HepG2 (cell line): ENCODE results near the gene PATE4. TPM values are rescaled to one million over a fixed set of nuclear protein-coding genes. Genes with fewer than 3 reads are reported as not detected.

Experiments
- AHR ChIP-seq: IDR thresholded peaks from 2 replicates; pipeline ENCODE4 v1.6.1; 2018; ENCODE audit warnings: missing genetic modification reagents, missing compliant biosample characterization
- ARID2 ChIP-seq: sonication (generic); formaldehyde crosslinking; IDR thresholded peaks from 2 replicates; pipeline ENCODE4 v1.8.1; 2022; ENCODE audit warnings: mild to moderate bottlenecking, missing genetic modification reagents, borderline replicate concordance
- GATAD1 ChIP-seq: IDR thresholded peaks from 2 replicates; pipeline ENCODE4 v1.6.1; 2016; ENCODE audit warnings: missing genetic modification reagents, missing compliant biosample characterization
- GATAD2A ChIP-seq: IDR thresholded peaks from 2 replicates; pipeline ENCODE4 v1.6.1; 2016
- HNRNPUL1 ChIP-seq: fragments of 200-400 bp; formaldehyde crosslinking; IDR thresholded peaks from 2 replicates; pipeline ENCODE4 v1.6.1; 2017; ENCODE audit warnings: low read depth, mild to moderate bottlenecking, low read length, moderate library complexity
- KAT8 ChIP-seq: IDR thresholded peaks from 2 replicates; pipeline ENCODE4 v1.6.1; 2016; ENCODE audit warnings: missing genetic modification reagents, missing compliant biosample characterization
- MTF1 ChIP-seq: sonication (generic); formaldehyde crosslinking; IDR thresholded peaks from 2 replicates; pipeline ENCODE4 v1.5.0; 2020; ENCODE audit warnings: missing genetic modification reagents
- RFX3 ChIP-seq: IDR thresholded peaks from 2 replicates; pipeline ENCODE4 v1.6.1; 2016; ENCODE audit warnings: missing biosample characterization, missing genetic modification reagents
- SIN3A ChIP-seq: IDR thresholded peaks from 2 replicates; pipeline ENCODE4 v1.6.1; 2011; ENCODE audit warnings: low read depth, mild to moderate bottlenecking, control low read depth, low read length, borderline replicate concordance
- STAT6 ChIP-seq: sonication (generic); formaldehyde crosslinking; IDR thresholded peaks from 2 replicates; pipeline ENCODE4 v1.4.0; 2020; ENCODE audit warnings: missing genetic modification reagents, mild to moderate bottlenecking, borderline replicate concordance
- YEATS4 ChIP-seq: sonication (generic); formaldehyde crosslinking; IDR thresholded peaks from 2 replicates; pipeline ENCODE4 v1.4.0; 2020; ENCODE audit warnings: missing genetic modification reagents, borderline replicate concordance
- ZFP37 ChIP-seq: sonication (generic); formaldehyde crosslinking; IDR thresholded peaks from 2 replicates; pipeline ENCODE4 v1.4.0; 2020; ENCODE audit warnings: missing genetic modification reagents, borderline replicate concordance
- ZNF230 ChIP-seq: sonication (generic); formaldehyde crosslinking; IDR thresholded peaks from 2 replicates; pipeline ENCODE4 v1.4.0; 2020; ENCODE audit warnings: mild to moderate bottlenecking, missing genetic modification reagents
- ZNF496 ChIP-seq: sonication (generic); formaldehyde crosslinking; IDR thresholded peaks from 2 replicates; pipeline ENCODE4 v1.8.1; 2023; ENCODE audit warnings: mild to moderate bottlenecking, moderate library complexity, missing genetic modification reagents; ENCODE audit not compliant: insufficient replicate concordance
- ZNF629 ChIP-seq: sonication (generic); formaldehyde crosslinking; conservative IDR thresholded peaks from 2 replicates; pipeline ENCODE4 v1.5.0; 2020; ENCODE audit warnings: missing genetic modification reagents
- polyA plus RNA-seq, 8 experiments: library from polyadenylated mRNA; depleted of rRNA in 3 of 8; stranded (reverse) in 7 of 8; unstranded in 1 of 8; fragments of >200 nt; fragmentation: Illumina TruSeq in 4 of 8; extraction: Trizol in 4 of 8; gene quantifications; 2 replicates each; pipeline versions ENCODE4 v1.2.1 to v1.2.3, GENCODE V29; 2011 to 2016; ENCODE audit warnings: low read depth in 4 of 8, missing spikeins in 1 of 8, mixed read lengths in 1 of 8; ENCODE audit not compliant: insufficient read depth in 1 of 8
- total RNA-seq, 5 experiments: library from RNA; depleted of rRNA; stranded (reverse); fragments of >200 nt; fragmentation: Illumina TruSeq; extraction: Trizol; gene quantifications; 2 replicates each; pipeline ENCODE4 v1.2.3, GENCODE V29; 2016; ENCODE audit warnings: low read depth in 1 of 5
- TF ChIP-seq, protein P1 (sequence below): sonication (generic); formaldehyde crosslinking; IDR thresholded peaks from 2 replicates; pipeline ENCODE4 v1.9.0; 2021; ENCODE audit warnings: missing genetic modification reagents, mild to moderate bottlenecking, borderline replicate concordance

Gene PATE4
- total and polyA plus RNA-seq, 2 of the 13 experiments (the other 11 are each of a cell fraction or from before 2014, with no cell fraction given): not detected

- TF ChIP-seq, protein P1, sequence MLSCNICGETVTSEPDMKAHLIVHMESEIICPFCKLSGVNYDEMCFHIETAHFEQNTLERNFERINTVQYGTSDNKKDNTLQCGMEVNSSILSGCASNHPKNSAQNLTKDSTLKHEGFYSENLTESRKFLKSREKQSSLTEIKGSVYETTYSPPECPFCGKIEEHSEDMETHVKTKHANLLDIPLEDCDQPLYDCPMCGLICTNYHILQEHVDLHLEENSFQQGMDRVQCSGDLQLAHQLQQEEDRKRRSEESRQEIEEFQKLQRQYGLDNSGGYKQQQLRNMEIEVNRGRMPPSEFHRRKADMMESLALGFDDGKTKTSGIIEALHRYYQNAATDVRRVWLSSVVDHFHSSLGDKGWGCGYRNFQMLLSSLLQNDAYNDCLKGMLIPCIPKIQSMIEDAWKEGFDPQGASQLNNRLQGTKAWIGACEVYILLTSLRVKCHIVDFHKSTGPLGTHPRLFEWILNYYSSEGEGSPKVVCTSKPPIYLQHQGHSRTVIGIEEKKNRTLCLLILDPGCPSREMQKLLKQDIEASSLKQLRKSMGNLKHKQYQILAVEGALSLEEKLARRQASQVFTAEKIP (CRISPR knock-in tag): no peak
- TF ChIP-seq ZNF629 (no peak), ZNF230 (CRISPR knock-in tag) (no peak), HNRNPUL1 (0 out of 2 replicates have a peak, but pooled peaks have one; percentile 38), RFX3 (CRISPR knock-in tag) (no peak), ZFP37 (no peak), ZNF496 (CRISPR knock-in tag) (no peak), AHR (CRISPR knock-in tag) (no peak), SIN3A (no peak), GATAD2A (CRISPR knock-in tag) (0 out of 2 replicates have a peak, but pooled peaks have one; percentile 16), YEATS4 (CRISPR knock-in tag) (peak; percentile 71; the same call in 1 of the 2 replicates), GATAD1 (CRISPR knock-in tag) (no peak), STAT6 (CRISPR knock-in tag) (no peak), ARID2 (CRISPR knock-in tag) (no peak), KAT8 (peak; percentile 65; the same call in 1 of the 2 replicates), MTF1 (CRISPR knock-in tag) (no peak)
These were observed 54.5 kb downstream of the PATE4 start, which contains the start of gene HYLS1 (continued) for GRCh38 chr11:125887373-125888324.
